ENCODE measurements around the gene MAP3K3.

The MAP3K3 gene

GRCh38 chr17:63692195-63692816, 70.1 kb downstream of the MAP3K3 start:
- TF ChIP-seq CTCF (IDR thresholded peaks at IDR 0.05; ENCODE audit: insufficient read depth, low read length, poor library complexity, severe bottlenecking) (no peak), EZH2phosphoT487 (conservative IDR thresholded peaks at IDR 0.05; ENCODE audit: low read length) (no peak)
- no peaks in the 10 kb centered on the region for H4K20me1 ChIP-seq (ENCODE audit: low read depth, low read length)
- no peak overlapping the region for H3K4me2 ChIP-seq (ENCODE audit: low read depth, low read length, poor library complexity, severe bottlenecking)
- H3K9me3 ChIP-seq (ENCODE audit: insufficient read depth, low read length) = no peaks in the 10 kb centered on the region
- H3K36me3 ChIP-seq (ENCODE audit: low read length) = no peaks in the 10 kb centered on the region
- no peak overlapping the region for H3K27ac ChIP-seq (ENCODE audit: low read depth, low read length)
- H3F3A ChIP-seq (ENCODE audit: insufficient read depth) = peaks cover 26% of the 10 kb centered on the region
- no peak overlapping the region for H2AFZ ChIP-seq (ENCODE audit: low read depth, low read length, severe bottlenecking)
- H3K9ac ChIP-seq (ENCODE audit: low read length) = no peak overlapping the region
- no peaks in the 10 kb centered on the region for H3K9me2 ChIP-seq (replicated peaks; ENCODE audit: insufficient read depth, low read length)
- H3K79me2 ChIP-seq (ENCODE audit: insufficient read depth, low read length) = no peaks in the 10 kb centered on the region
- H3K27me3 ChIP-seq (ENCODE audit: low read length) = no peaks in the 10 kb centered on the region
- H3K4me3 ChIP-seq (ENCODE audit: insufficient read depth, low read length, poor library complexity, severe bottlenecking) = no peak overlapping the region

DNA sequence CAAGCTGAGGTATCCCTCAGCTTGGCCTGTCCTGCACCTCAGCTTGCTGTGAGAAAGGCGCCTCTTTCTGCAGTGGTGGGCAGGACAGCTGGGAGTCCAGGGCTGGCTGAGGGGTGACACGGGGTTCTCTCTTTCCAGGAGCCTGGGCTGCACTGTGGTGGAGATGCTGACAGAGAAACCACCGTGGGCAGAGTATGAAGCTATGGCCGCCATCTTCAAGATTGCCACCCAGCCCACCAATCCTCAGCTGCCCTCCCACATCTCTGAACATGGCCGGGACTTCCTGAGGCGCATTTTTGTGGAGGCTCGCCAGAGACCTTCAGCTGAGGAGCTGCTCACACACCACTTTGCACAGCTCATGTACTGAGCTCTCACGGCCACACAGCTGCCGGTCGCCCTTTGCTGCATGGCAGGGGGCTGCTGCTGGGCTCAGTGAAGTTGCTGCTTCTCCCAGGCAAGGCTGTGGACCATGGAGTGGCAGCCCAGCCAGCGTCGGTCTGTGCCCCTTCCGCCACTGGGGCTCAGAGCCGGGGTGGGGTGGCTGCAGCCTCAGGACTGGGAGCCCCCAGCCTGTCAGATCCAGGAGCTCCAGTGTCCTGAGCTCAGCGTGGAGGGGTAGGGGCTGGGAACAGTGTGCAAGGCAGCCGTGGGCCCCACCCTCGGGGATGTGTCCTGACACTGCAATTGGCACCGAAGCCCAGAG, 71.3 kb downstream of the MAP3K3 start:
- H3K27ac ChIP-seq (ENCODE audit: low read depth, low read length) = no peak overlapping the region
- TF ChIP-seq EZH2phosphoT487 (conservative IDR thresholded peaks at IDR 0.05; ENCODE audit: low read length) (no peak), CTCF (IDR thresholded peaks at IDR 0.05; ENCODE audit: insufficient read depth, low read length, poor library complexity, severe bottlenecking) (no peak)
- no peak overlapping the region for H2AFZ ChIP-seq (ENCODE audit: low read depth, low read length, severe bottlenecking)
- peaks cover 6% of the 10 kb centered on the region for H3K79me2 ChIP-seq (ENCODE audit: insufficient read depth, low read length)
- no peaks in the 10 kb centered on the region for H3K27me3 ChIP-seq (ENCODE audit: low read length)
- no peaks in the 10 kb centered on the region for H4K20me1 ChIP-seq (ENCODE audit: low read depth, low read length)
- no peak overlapping the region for H3K9ac ChIP-seq (ENCODE audit: low read length)
- H3K36me3 ChIP-seq (ENCODE audit: low read length) = no peaks in the 10 kb centered on the region; the same call in 1 of the 2 replicates
- H3K4me2 ChIP-seq (ENCODE audit: low read depth, low read length, poor library complexity, severe bottlenecking) = no peak overlapping the region
- H3F3A ChIP-seq (ENCODE audit: insufficient read depth) = peaks cover 30% of the 10 kb centered on the region
- H3K4me3 ChIP-seq (ENCODE audit: insufficient read depth, low read length, poor library complexity, severe bottlenecking) = no peak overlapping the region
- no peaks in the 10 kb centered on the region for H3K9me2 ChIP-seq (replicated peaks; ENCODE audit: insufficient read depth, low read length)
- H3K9me3 ChIP-seq (ENCODE audit: insufficient read depth, low read length) = no peaks in the 10 kb centered on the region

DNA sequence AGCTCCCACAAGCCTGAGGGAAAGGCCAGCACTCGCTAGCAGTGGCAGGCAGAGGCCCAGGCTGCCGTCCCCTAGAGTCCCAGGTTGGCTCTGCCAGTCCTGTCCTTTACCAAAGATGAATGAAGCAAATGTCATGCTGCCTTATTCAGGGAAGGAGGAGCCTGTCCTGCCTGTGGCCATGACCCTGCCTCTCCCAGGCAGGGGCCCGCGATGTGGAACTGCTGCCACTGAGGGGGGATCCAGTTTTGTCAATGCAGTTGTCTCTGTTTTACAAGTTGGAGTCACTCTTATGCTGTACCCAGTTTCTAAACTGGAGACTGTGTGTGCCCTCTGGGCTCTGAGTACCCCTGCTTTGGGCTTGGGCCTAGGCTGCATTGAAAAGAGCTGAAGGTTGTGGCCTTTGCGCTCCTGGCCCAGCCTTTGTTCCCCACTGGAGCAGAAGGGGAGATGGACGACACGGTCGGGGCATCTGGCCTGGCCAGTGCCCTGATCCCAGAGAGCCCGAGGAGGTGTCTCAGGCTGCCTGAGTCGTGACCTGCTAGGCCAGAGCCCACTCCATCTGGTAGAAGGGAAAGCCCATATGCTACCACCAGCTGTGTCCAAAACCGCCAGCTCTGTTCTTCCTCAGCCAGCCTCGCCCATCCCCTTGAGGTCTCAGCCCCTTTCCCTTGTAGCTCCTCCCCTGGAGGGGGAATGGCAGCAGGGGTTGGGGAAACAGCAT, 72.2 kb downstream of the MAP3K3 start:
- no peaks in the 10 kb centered on the region for H3K9me3 ChIP-seq (ENCODE audit: insufficient read depth, low read length)
- H3K4me2 ChIP-seq (ENCODE audit: low read depth, low read length, poor library complexity, severe bottlenecking) = no peak overlapping the region
- TF ChIP-seq EZH2phosphoT487 (conservative IDR thresholded peaks at IDR 0.05; ENCODE audit: low read length) (no peak), CTCF (IDR thresholded peaks at IDR 0.05; ENCODE audit: insufficient read depth, low read length, poor library complexity, severe bottlenecking) (no peak)
- H3K9me2 ChIP-seq (replicated peaks; ENCODE audit: insufficient read depth, low read length) = no peaks in the 10 kb centered on the region
- no peak overlapping the region for H3K9ac ChIP-seq (ENCODE audit: low read length)
- peaks cover 12% of the 10 kb centered on the region for H3K79me2 ChIP-seq (ENCODE audit: insufficient read depth, low read length)
- H3F3A ChIP-seq (ENCODE audit: insufficient read depth) = peaks cover 30% of the 10 kb centered on the region
- no peak overlapping the region for H3K27ac ChIP-seq (ENCODE audit: low read depth, low read length)
- H3K27me3 ChIP-seq (ENCODE audit: low read length) = no peaks in the 10 kb centered on the region
- H4K20me1 ChIP-seq (ENCODE audit: low read depth, low read length) = no peaks in the 10 kb centered on the region
- H3K4me3 ChIP-seq (ENCODE audit: insufficient read depth, low read length, poor library complexity, severe bottlenecking) = no peak overlapping the region
- no peaks in the 10 kb centered on the region; the same call in 1 of the 2 replicates for H3K36me3 ChIP-seq (ENCODE audit: low read length)
- no peak overlapping the region for H2AFZ ChIP-seq (ENCODE audit: low read depth, low read length, severe bottlenecking)
